MCF 10A (cell line): ENCODE data around the gene CTTNBP2NL. TPM values are rescaled to one million over a fixed set of nuclear protein-coding genes. Genes with fewer than 3 reads are reported as not detected.

ENCODE experiments used
- BruUV-seq: library from RNA; stranded (reverse); fragments of 400-500 nt; replicated peaks from 2 replicates; lab custom pipeline; 2021; lab: Mats Ljungman, UMichigan
- CTCF ChIA-PET: fragments of 300-600 bp; sonication (Branson Sonifier 250); formaldehyde crosslinking; extraction: SDS; loops from one replicate; lab custom pipeline; 2021; ENCODE audit warnings: antibody characterized with exemption, inconsistent platforms; lab: Yijun Ruan, JAX
- POLR2A ChIA-PET: fragments of 300-600, 350-650 bp; sonication (Branson Sonifier 250); formaldehyde crosslinking; extraction: SDS; loops from one replicate; lab custom pipeline; 2020; ENCODE audit warnings: antibody characterized with exemption, inconsistent platforms; lab: Yijun Ruan, JAX
- DNase-seq: peaks from one replicate; pipeline ENCODE4 v3.0.0-alpha.2; 2018; ENCODE audit not compliant: unreplicated experiment
- H3K27ac Mint-ChIP-seq: one replicate; pipeline ENCODE4 v1.8.0; 2022; ENCODE audit warnings: mild to moderate bottlenecking, low read depth, mixed read lengths; ENCODE audit not compliant: unreplicated experiment
- H3K27me3 Mint-ChIP-seq: one replicate; pipeline ENCODE4 v1.8.0; 2022; ENCODE audit warnings: mixed read lengths; ENCODE audit not compliant: insufficient read depth, unreplicated experiment
- H3K36me3 Mint-ChIP-seq: one replicate; pipeline ENCODE4 v1.8.0; 2022; ENCODE audit warnings: mild to moderate bottlenecking, moderate library complexity, mixed read lengths; ENCODE audit not compliant: insufficient read depth, unreplicated experiment
- H3K4me1 Mint-ChIP-seq: one replicate; pipeline ENCODE4 v1.8.0; 2022; ENCODE audit warnings: mixed read lengths; ENCODE audit not compliant: insufficient read depth, unreplicated experiment
- H3K4me3 Mint-ChIP-seq: one replicate; pipeline ENCODE4 v1.8.0; 2022; ENCODE audit warnings: mild to moderate bottlenecking, moderate library complexity, mixed read lengths; ENCODE audit not compliant: unreplicated experiment
- H3K9me3 Mint-ChIP-seq: one replicate; pipeline ENCODE4 v1.8.0; 2022; ENCODE audit warnings: mixed read lengths; ENCODE audit not compliant: unreplicated experiment
- CTCF ChIP-seq: fragments of 200-600 bp; IDR thresholded peaks from one replicate; pipeline ENCODE4 v1.8.0; 2022; ENCODE audit warnings: antibody characterized with exemption, mild to moderate bottlenecking; ENCODE audit not compliant: unreplicated experiment
- intact Hi-C: fragments of 100-400 bp; cut with micrococcal nuclease; formaldehyde crosslinking; loops from 2 replicates; pipeline ENCODE4 v1.14.1; 2022
- total RNA-seq: library from RNA; stranded (reverse); gene quantifications from 2 replicates; pipeline ENCODE4 v1.2.3, GENCODE V29; 2022

CTTNBP2NL gene
- total RNA-seq, 1 experiment from 2014 or later: 48.8 TPM

GRCh38 chr1:112386024-112386723, 9.8 kb upstream of the CTTNBP2NL start:
- BruUV-seq: no TSS peak
- CTCF ChIA-PET: interaction anchor here (0.5 to 1.7 kb wide), 8 partner anchors 15 to 255 kb away, joined by 3 to 5 read pairs (median 3); no protein-coding TSS in a partner anchor
- POLR2A ChIA-PET: no interaction called here

GRCh38 chr1:112386731-112387346, 9.2 kb upstream of the CTTNBP2NL start:
- DNase-seq: no peak
- no peak for TF ChIP-seq CTCF
- Mint-ChIP-seq H3K27me3 (peaks cover 28% of the 10 kb centered on the region), H3K36me3 (no peaks in the 10 kb centered on the region), H3K4me1 (peaks cover 10% of the 10 kb centered on the region), H3K27ac (no peak overlapping the region), H3K4me3 (no peak overlapping the region), H3K9me3 (no peaks in the 10 kb centered on the region)
- intact Hi-C loops: no loop called here
- ChIA-PET CTCF (interaction anchor here (0.6 to 1.7 kb wide), 7 partner anchors 16 to 256 kb away, joined by 3 to 5 read pairs (median 3); no protein-coding TSS in a partner anchor), POLR2A (no interaction called here)
- no TSS peak for BruUV-seq

More at GRCh38 chr1:112386024-112386723, 9.8 kb upstream of the CTTNBP2NL start:
- intact Hi-C loops: no loop called here
- Mint-ChIP-seq H3K4me1 (peaks cover 6% of the 10 kb centered on the region), H3K27ac (no peak overlapping the region), H3K36me3 (no peaks in the 10 kb centered on the region), H3K4me3 (no peak overlapping the region), H3K27me3 (peaks cover 35% of the 10 kb centered on the region), H3K9me3 (no peaks in the 10 kb centered on the region)
- no peak for DNase-seq
- TF ChIP-seq CTCF: no peak

DNA sequence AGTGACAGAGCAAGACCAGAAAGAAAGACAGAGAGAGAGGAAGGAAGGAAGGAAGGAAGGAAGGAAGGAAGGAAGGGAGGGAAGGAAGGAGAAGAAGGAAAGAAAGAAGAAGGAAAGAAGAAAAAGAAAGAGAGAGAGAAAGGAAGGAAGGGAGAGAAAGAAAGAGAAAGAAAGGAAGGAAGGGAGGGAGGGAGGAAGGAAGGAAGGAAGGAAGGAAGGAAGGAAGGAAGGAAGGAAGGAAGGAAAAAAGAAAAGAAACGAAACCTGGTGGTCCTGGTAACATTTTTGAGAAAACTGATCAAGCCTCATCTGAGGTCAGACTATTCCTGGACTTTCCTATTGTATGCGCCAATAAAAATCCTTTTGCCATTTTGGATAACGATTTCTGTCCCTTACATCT, 8.2 kb upstream of the CTTNBP2NL start:
- CTCF ChIA-PET: no interaction called here
- Mint-ChIP-seq H3K27me3 (peaks cover 22% of the 10 kb centered on the region), H3K27ac (no peak overlapping the region), H3K4me1 (peaks cover 10% of the 10 kb centered on the region), H3K9me3 (no peaks in the 10 kb centered on the region), H3K4me3 (no peak overlapping the region), H3K36me3 (no peaks in the 10 kb centered on the region)
- DNase-seq: no peak
- intact Hi-C loops: no loop called here
- TF ChIP-seq CTCF: no peak
- no TSS peak for BruUV-seq
- POLR2A ChIA-PET: no interaction called here

DNA sequence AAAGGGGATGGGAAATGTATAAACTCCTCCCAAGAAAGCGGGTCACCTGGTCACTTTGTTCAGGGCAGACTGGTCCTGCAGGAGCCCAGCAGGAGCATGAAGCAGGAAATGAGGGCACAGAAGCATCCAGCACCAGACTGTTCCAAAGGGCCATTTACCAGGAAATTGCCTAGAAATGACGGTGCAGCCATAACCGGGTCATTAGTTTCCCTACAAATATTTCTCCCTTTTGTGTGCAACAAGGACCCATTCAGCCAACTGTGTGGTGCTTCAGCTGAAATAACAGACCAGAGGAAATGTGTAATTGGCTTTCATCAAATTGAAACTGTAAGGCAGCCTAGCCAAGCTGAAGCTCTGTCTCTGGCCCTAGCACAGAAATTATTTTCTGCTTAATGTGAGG, 7.6 kb upstream of the CTTNBP2NL start:
- ChIA-PET POLR2A (interaction anchor here (0.7 kb wide), 1 partner anchor 684 kb away, joined by 3 read pairs; no protein-coding TSS in a partner anchor), CTCF (interaction anchor here (0.7 to 5.3 kb wide), 5 partner anchors 18 to 587 kb away, joined by 3 to 191 read pairs (median 3); no protein-coding TSS in a partner anchor)
- Mint-ChIP-seq H3K27me3 (peaks cover 16% of the 10 kb centered on the region), H3K4me1 (peaks cover 11% of the 10 kb centered on the region), H3K9me3 (no peaks in the 10 kb centered on the region), H3K27ac (no peak overlapping the region), H3K4me3 (no peak overlapping the region), H3K36me3 (no peaks in the 10 kb centered on the region)
- no peak for DNase-seq
- intact Hi-C loops: no loop called here
- BruUV-seq: no TSS peak
- TF ChIP-seq CTCF: no peak
